GM12891 (cell line): Measurements from ENCODE around the gene BOC.

Experiments used
- DNase-seq: peaks from one replicate; pipeline ENCODE4 v3.0.0; 2011; ENCODE audit warnings: low spot score; ENCODE audit not compliant: insufficient read length
- FAIRE-seq: peaks from 2 replicates; lab custom pipeline; 2011; peaks lifted over from hg19 to GRCh38; lab: Jason Lieb, UNC
- PAX5 ChIP-seq: IDR thresholded peaks from 2 replicates; pipeline ENCODE4 v1.6.1; 2011; ENCODE audit warnings: low read length, moderate library complexity, mild to moderate bottlenecking; ENCODE audit not compliant: insufficient read depth, severe bottlenecking
- POLR2A ChIP-seq: IDR thresholded peaks from 2 replicates; pipeline ENCODE4 v1.6.1; 2011; ENCODE audit warnings: low read depth, low read length, control low read depth
- POLR2AphosphoS5 ChIP-seq: IDR thresholded peaks from 2 replicates; pipeline ENCODE4 v1.6.1; 2011; ENCODE audit warnings: low read depth, low read length, control low read depth
- POU2F2 ChIP-seq: IDR thresholded peaks from 2 replicates; pipeline ENCODE4 v1.6.1; 2011; ENCODE audit warnings: low read depth, mild to moderate bottlenecking, control low read depth, low read length, moderate library complexity
- SPI1 ChIP-seq: IDR thresholded peaks from 2 replicates; pipeline ENCODE4 v1.6.1; 2011; ENCODE audit warnings: low read depth, low read length, control low read depth
- TAF1 ChIP-seq: IDR thresholded peaks from 2 replicates; pipeline ENCODE4 v1.6.1; 2011; ENCODE audit warnings: low read depth, low read length, control low read depth

The BOC gene

GRCh38 chr3:113284453-113285050 lies 73.2 kb downstream of the BOC start:
- FAIRE-seq (no peak), DNase-seq (no peak)
- no peak for TF ChIP-seq POLR2A
- no peak for TF ChIP-seq TAF1
- TF ChIP-seq PAX5, result no peak
- TF ChIP-seq POU2F2, result no peak

- DNase-seq (no peak), FAIRE-seq (no peak)
- TF ChIP-seq SPI1, result no peak
- no peak for TF ChIP-seq POLR2AphosphoS5
These were observed 73.9 kb downstream of the BOC start for GRCh38 chr3:113285226-113285625.

DNA sequence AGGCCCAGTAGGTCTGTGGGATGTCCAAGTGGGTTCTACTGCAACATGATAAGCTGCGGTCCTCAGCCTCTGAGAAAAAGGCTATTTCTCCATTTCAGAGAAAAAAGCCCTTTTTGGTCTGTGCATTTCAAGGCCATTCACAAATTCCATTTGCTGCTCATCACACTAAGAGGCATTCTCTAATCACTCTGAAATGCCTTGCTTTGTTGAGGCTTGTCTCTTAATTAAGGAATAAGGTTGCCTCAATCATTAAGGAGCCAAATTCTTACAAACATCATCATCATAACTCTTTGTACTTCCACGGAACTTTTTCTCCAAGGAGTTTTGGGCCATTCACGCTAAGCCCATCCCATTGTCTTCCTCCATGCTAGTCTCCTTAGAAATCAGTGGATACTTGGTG lies 74.4 kb downstream of the BOC start:
- TF ChIP-seq POLR2A, result no peak
- TF ChIP-seq PAX5, result no peak
- TF ChIP-seq POLR2AphosphoS5, result no peak
- no peak for TF ChIP-seq TAF1
- no peak for TF ChIP-seq SPI1
- no peak for TF ChIP-seq POU2F2
- FAIRE-seq (no peak), DNase-seq (no peak)

- TF ChIP-seq POLR2AphosphoS5 (no peak), TAF1 (no peak), POU2F2 (no peak), SPI1 (no peak), PAX5 (no peak), POLR2A (no peak)
- DNase-seq (no peak), FAIRE-seq (no peak)
These were observed 75.2 kb downstream of the BOC start for GRCh38 chr3:113286524-113286923.

DNA sequence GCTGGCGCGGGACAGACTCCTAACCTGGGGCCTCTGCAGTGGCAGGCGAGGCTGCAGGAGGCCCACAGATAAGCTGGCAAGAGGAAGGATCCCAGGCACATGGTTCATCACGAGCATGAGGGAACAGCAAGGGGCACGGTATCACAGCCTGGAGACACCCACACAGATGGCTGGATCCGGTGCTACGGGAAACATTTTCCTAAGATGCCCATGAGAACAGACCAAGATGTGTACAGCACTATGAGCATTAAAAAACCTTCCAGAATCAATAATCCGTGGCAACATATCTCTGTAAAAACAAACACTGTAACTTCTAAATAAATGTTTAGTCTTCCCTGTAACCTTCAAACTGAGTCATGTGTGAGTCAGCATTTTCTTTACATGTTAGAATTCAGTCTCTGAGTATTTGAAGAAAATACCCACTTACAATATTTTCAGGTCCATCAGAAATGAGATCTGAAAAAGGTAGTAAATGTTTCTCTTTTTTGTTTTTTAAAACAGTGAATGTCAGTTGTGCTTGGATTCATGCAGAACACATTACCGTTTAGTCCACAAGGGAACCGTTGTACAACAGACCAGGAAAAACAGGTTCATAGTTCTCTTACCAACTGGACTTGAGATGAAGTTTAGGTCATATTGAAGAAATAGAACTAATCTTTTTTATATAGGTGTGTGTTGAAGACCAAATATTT lies 75.9 kb downstream of the BOC start:
- FAIRE-seq (no peak), DNase-seq (no peak)
- TF ChIP-seq POLR2A (no peak), SPI1 (no peak), PAX5 (no peak), TAF1 (no peak), POU2F2 (no peak), POLR2AphosphoS5 (no peak)

GRCh38 chr3:113287803-113288648 lies 76.7 kb downstream of the BOC start:
- TF ChIP-seq SPI1, result no peak
- TF ChIP-seq POLR2AphosphoS5, result no peak
- TF ChIP-seq PAX5, result no peak
- FAIRE-seq, result peak; percentile 80

GRCh38 chr3:113288881-113289280 lies 77.5 kb downstream of the BOC start:
- no peak for FAIRE-seq
- DNase-seq, result no peak
- no peak for TF ChIP-seq SPI1
- no peak for TF ChIP-seq PAX5
- TF ChIP-seq POLR2AphosphoS5, result no peak

More at GRCh38 chr3:113287803-113288648, 76.7 kb downstream of the BOC start:
- DNase-seq, result no peak

GRCh38 chr3:113291572-113291971 lies 80.2 kb downstream of the BOC start:
- no peak for FAIRE-seq

DNA sequence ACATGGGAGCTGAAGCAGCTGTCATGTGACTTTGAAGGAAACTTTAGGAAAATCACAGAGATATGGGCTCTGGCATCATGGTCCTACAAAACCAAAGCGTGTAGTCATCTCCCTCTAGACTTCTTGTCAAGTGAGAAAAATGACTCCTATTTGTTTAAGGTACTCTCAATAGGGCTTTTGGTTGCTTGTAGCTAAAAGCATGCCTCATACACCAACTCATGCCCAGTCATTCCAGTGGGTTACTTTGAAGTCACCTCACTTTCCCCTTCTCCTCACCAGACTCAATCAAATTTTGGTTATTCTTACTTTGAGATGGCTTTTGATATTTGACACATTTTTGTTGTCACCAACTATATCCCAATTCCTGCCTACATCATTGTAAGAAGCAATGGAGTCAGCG lies 81.6 kb downstream of the BOC start:
- no peak for FAIRE-seq
- DNase-seq, result no peak
- TF ChIP-seq SPI1, result no peak
- no peak for TF ChIP-seq POU2F2
- TF ChIP-seq TAF1, result no peak
- TF ChIP-seq POLR2AphosphoS5, result no peak
- TF ChIP-seq PAX5, result no peak
- no peak for TF ChIP-seq POLR2A

More at GRCh38 chr3:113291572-113291971, 80.2 kb downstream of the BOC start:
- no peak for DNase-seq
- TF ChIP-seq POLR2AphosphoS5, result no peak
- no peak for TF ChIP-seq POU2F2
- TF ChIP-seq TAF1, result no peak
- no peak for TF ChIP-seq SPI1
- no peak for TF ChIP-seq PAX5
- no peak for TF ChIP-seq POLR2A

GRCh38 chr3:113293348-113293747 lies 82.0 kb downstream of the BOC start:
- FAIRE-seq, result peak; percentile 54
- TF ChIP-seq POLR2A (no peak), TAF1 (no peak), PAX5 (no peak), POU2F2 (no peak), SPI1 (no peak), POLR2AphosphoS5 (no peak)
- DNase-seq, result no peak
